ENCODE results near the gene UBR2.

UBR2 gene

DNA sequence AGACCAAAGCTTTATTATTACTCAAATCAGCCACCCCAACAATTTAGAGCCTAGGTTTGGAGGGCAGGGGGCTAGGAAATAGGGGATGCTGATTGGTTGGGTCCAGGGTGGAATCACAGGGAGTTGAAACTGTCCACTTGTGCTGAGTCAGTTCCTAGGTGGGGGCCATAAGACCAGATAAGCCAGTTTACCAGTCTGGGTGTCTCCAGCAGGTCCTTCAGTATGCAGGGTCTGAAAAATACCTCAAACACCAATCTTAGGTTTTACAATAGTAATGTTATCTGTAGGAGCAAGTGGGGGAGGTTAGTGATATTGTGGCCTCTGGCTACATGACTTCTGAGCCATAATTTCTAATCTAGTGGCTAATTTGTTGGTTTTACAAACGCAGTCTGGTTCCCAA is 63.2 kb downstream of the UBR2 start:
- no peak for DNase-seq
- intact Hi-C loops (cut with DNase I; ENCODE audit: low total_unique reads): no loop called here
- Histone ChIP-seq H3K4me1 (no peaks in the 10 kb centered on the region), H3K36me3 (peaks cover 10 to 65% (median 22%) of the 10 kb centered on the region in 3 donors), H3K27ac (no peak overlapping the region), H3K4me3 (no peak overlapping the region), H3K27me3 (no peaks in the 10 kb centered on the region), H3K9me3 (no peaks in the 10 kb centered on the region)
- TF ChIP-seq, protein P1, sequence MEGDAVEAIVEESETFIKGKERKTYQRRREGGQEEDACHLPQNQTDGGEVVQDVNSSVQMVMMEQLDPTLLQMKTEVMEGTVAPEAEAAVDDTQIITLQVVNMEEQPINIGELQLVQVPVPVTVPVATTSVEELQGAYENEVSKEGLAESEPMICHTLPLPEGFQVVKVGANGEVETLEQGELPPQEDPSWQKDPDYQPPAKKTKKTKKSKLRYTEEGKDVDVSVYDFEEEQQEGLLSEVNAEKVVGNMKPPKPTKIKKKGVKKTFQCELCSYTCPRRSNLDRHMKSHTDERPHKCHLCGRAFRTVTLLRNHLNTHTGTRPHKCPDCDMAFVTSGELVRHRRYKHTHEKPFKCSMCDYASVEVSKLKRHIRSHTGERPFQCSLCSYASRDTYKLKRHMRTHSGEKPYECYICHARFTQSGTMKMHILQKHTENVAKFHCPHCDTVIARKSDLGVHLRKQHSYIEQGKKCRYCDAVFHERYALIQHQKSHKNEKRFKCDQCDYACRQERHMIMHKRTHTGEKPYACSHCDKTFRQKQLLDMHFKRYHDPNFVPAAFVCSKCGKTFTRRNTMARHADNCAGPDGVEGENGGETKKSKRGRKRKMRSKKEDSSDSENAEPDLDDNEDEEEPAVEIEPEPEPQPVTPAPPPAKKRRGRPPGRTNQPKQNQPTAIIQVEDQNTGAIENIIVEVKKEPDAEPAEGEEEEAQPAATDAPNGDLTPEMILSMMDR (IDR thresholded peaks at IDR 0.05): no peak

DNA sequence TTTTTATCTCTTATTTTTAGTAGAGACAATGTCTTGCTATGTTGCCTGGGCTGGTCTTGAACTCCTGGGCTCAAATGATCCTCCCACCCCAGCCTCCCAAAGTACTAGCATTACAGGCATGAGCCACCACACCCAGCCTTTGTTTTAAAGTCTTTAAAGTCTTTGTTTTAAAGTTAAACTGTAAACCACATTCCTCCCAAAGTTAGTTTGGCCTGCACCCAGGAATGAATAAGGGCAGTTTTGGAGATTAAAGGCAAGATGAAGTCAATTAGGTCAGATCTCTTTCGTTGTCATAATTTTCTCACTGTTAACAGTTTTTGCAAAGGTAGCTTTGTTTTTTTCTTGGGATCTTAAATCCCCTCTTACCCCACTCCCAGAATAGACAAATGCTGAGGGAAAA is 63.8 kb downstream of the UBR2 start:
- TF ChIP-seq, protein P1 (IDR thresholded peaks at IDR 0.05): no peak
- DNase-seq: no peak
- Histone ChIP-seq H3K27me3 (no peaks in the 10 kb centered on the region), H3K4me3 (no peak overlapping the region), H3K4me1 (no peaks in the 10 kb centered on the region), H3K9me3 (no peaks in the 10 kb centered on the region), H3K36me3 (peaks cover 14 to 65% (median 22%) of the 10 kb centered on the region in 3 donors), H3K27ac (no peak overlapping the region)
- intact Hi-C loops (cut with DNase I; ENCODE audit: low total_unique reads): no loop called here

DNA sequence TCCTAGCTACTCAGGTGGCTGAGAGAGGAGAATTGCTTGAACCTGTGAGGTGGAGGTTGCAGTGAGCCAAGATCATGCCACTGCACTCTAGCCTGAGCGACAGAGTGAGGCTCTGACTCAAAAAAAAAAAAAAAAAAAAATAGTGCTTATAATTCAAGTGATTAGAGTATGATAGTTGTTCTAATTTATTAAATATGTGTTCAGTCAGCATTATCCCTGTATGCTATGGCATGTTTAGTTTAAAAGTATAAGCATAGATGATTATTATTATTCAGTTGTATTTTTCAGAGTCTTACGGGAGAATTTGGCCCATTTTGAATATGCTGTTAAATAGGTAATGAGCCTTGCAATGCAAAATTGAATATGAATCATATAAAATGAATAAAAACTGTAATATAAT is 64.8 kb downstream of the UBR2 start:
- TF ChIP-seq, protein P1 (IDR thresholded peaks at IDR 0.05): no peak

DNA sequence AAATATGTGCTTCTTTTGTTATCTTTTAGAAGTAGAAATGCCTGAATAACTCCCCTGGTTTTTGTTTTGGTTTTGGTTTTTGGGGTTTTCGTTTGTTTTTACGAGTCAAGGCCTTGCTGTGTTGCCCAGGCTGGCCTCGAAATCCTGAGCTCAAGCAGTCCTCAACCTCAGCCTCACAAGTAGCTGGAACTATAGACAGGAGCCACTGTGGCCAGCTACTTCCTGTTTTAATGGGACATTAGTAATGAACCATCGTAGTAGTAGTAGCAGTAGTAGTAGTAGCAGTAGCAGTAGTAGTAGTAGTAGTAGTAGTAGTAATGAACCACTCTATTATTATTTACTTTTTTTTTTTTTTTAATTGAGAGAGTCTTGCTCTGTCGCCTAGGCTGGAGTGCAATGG is 66.0 kb downstream of the UBR2 start:
- intact Hi-C loops (cut with DNase I; ENCODE audit: low total_unique reads): no loop called here
- H3K27me3 ChIP-seq: no peaks in the 10 kb centered on the region
- H3K4me1 ChIP-seq: no peaks in the 10 kb centered on the region
- H3K4me3 ChIP-seq: no peak overlapping the region
- TF ChIP-seq, protein P1 (IDR thresholded peaks at IDR 0.05): no peak
- no peak for DNase-seq
- H3K9me3 ChIP-seq: no peaks in the 10 kb centered on the region
- no peak overlapping the region for H3K27ac ChIP-seq
- H3K36me3 ChIP-seq: peaks cover 35 to 76% (median 36%) of the 10 kb centered on the region in 3 donors

More for the DNA sequence above, 64.8 kb downstream of the UBR2 start:
- Histone ChIP-seq H3K36me3 (peaks cover 23 to 65% (median 29%) of the 10 kb centered on the region in 3 donors), H3K4me1 (no peaks in the 10 kb centered on the region), H3K27me3 (no peaks in the 10 kb centered on the region), H3K4me3 (no peak overlapping the region), H3K9me3 (no peaks in the 10 kb centered on the region), H3K27ac (no peak overlapping the region)
- intact Hi-C loops (cut with DNase I; ENCODE audit: low total_unique reads): no loop called here
- no peak for DNase-seq

DNA sequence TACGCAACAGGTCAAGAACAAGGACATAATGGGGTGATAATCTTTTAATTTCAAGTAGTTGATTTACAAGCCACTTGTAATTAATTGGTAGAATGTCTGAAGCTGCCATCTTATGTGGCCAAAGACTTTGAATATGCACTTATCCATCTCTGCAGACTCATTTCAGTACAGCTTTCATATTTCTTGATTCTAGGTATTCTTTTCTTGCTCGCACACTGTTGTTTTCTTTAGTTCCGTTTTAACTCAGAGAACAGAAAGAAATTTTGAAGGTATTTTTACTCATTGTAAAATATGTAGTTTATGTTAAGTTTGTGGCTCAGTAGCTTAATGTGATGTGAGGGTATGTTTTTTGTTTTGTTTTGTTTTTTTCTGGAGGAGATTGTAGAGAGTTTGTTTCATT is 73.9 kb downstream of the UBR2 start:
- no peaks in the 10 kb centered on the region for H3K27me3 ChIP-seq
- peaks cover 54 to 92% (median 68%) of the 10 kb centered on the region in 3 donors for H3K36me3 ChIP-seq
- H3K27ac ChIP-seq: no peak overlapping the region
- H3K4me1 ChIP-seq: no peaks in the 10 kb centered on the region
- DNase-seq: no peak
- TF ChIP-seq, protein P1 (IDR thresholded peaks at IDR 0.05): no peak
- intact Hi-C loops (cut with DNase I; ENCODE audit: low total_unique reads): no loop called here
- H3K9me3 ChIP-seq: no peaks in the 10 kb centered on the region
- no peak overlapping the region for H3K4me3 ChIP-seq

DNA sequence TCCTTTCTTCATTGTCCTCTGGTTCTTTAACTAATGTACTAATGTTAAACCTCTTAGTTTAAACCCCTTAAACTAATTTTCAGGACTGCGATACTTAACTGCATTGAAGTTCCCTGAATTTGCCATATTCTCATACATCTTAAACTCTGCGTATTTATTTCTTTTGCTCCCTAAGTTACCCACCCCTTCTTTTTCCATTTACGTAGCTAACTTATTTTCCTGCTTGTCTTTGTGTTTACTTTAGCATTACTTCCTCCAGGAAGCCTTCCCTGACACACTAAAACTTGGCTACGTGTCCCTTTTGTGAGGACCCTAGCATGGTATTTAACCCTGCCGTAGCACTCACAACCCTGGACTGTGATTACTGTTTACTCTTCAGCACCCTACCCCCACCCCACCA is 79.0 kb downstream of the UBR2 start:
- intact Hi-C loops (cut with DNase I; ENCODE audit: low total_unique reads): loop anchor here (2.0 kb wide), 1 partner anchor 52 kb away; no protein-coding TSS in a partner anchor
- H3K27me3 ChIP-seq: no peaks in the 10 kb centered on the region

More for the DNA sequence above, 79.0 kb downstream of the UBR2 start:
- Histone ChIP-seq H3K4me1 (no peaks in the 10 kb centered on the region), H3K27ac (no peak overlapping the region), H3K9me3 (no peaks in the 10 kb centered on the region), H3K4me3 (no peak overlapping the region), H3K36me3 (peaks cover 63 to 97% (median 73%) of the 10 kb centered on the region in 3 donors)
- TF ChIP-seq, protein P1 (IDR thresholded peaks at IDR 0.05): no peak
- no peak for DNase-seq
